ENCODE data around the gene MYH11.
A peak's percentile ranks its signal among the peaks of the same experiment; 100 is the strongest.
"Not testable (repeated sequence)": the region's sequence is repeated elsewhere in the genome, so short reads cannot be mapped to it uniquely, and the experiment has no call there.

Gene MYH11

GRCh38 chr16:15803618-15804017, 53.2 kb downstream of the MYH11 start:
- no peak for DNase-seq

GRCh38 chr16:15799851-15800495, 56.9 kb downstream of the MYH11 start:
- no peak for DNase-seq

- DNase-seq = no peak
Observed at GRCh38 chr16:15798671-15799070, 58.2 kb downstream of the MYH11 start.

- no peak for DNase-seq
Observed at GRCh38 chr16:15796885-15797284, 59.9 kb downstream of the MYH11 start.

- DNase-seq = no peak
Observed at GRCh38 chr16:15795615-15796014, 61.2 kb downstream of the MYH11 start.

GRCh38 chr16:15792563-15792971, 64.3 kb downstream of the MYH11 start:
- no peak for DNase-seq

- DNase-seq = no peak
Observed at GRCh38 chr16:15790458-15790857, 66.4 kb downstream of the MYH11 start.

GRCh38 chr16:15789816-15790215, 67.0 kb downstream of the MYH11 start:
- not testable (repeated sequence) for DNase-seq

GRCh38 chr16:15788846-15789239, 68.0 kb downstream of the MYH11 start:
- DNase-seq = no peak

GRCh38 chr16:15786501-15786900, 70.3 kb downstream of the MYH11 start:
- DNase-seq = no peak

GRCh38 chr16:15785386-15786059, 71.3 kb downstream of the MYH11 start:
- no peak for DNase-seq

- DNase-seq = no peak
Observed at GRCh38 chr16:15783985-15784384, 72.8 kb downstream of the MYH11 start.

GRCh38 chr16:15782573-15783365, 74.1 kb downstream of the MYH11 start:
- peak; percentile 12 for DNase-seq

- no peak for DNase-seq
Observed at GRCh38 chr16:15781650-15782049, 75.2 kb downstream of the MYH11 start.

- no peak for DNase-seq
Observed at GRCh38 chr16:15780805-15781204, 76.0 kb downstream of the MYH11 start.

GRCh38 chr16:15779664-15780351, 77.0 kb downstream of the MYH11 start:
- DNase-seq = no peak

- no peak for DNase-seq
Observed at GRCh38 chr16:15778999-15779614, 77.7 kb downstream of the MYH11 start.

GRCh38 chr16:15778204-15778743, 78.6 kb downstream of the MYH11 start:
- DNase-seq = no peak

- DNase-seq = peak; percentile 76
Observed at GRCh38 chr16:15777533-15778203, 79.2 kb downstream of the MYH11 start.

- DNase-seq = no peak
Observed at GRCh38 chr16:15776572-15776971, 80.3 kb downstream of the MYH11 start.

GRCh38 chr16:15775663-15776304, 81.0 kb downstream of the MYH11 start:
- no peak for DNase-seq
